Stimulated activated memory B cell treated with anti-CD40 and anti-IgM and Interleukin-4, amounts not matched to agents 10 μg/mL and 1 μg/mL and 100 μg/mL, for 72 hours (primary cell): ENCODE measurements around the gene A1BG.
"Not testable (repeated sequence)": the region's sequence is repeated elsewhere in the genome, so short reads cannot be mapped to it uniquely, and the experiment has no call there.

ENCODE experiments used
- ATAC-seq: fragments of 150-1000 bp; cut with Tn5 transposase; 2 replicates; pipeline ENCODE4 v1.10.0; 2021
- H3K27ac Mint-ChIP-seq: one replicate; pipeline ENCODE4 v1.8.0; 2022; ENCODE audit warnings: mild to moderate bottlenecking, mixed read lengths
- H3K27me3 Mint-ChIP-seq: one replicate; pipeline ENCODE4 v1.8.0; 2022; ENCODE audit warnings: mixed read lengths
- H3K36me3 Mint-ChIP-seq: one replicate; pipeline ENCODE4 v1.8.0; 2022; ENCODE audit warnings: mixed read lengths
- H3K4me1 Mint-ChIP-seq: one replicate; pipeline ENCODE4 v1.8.0; 2022; ENCODE audit warnings: mixed read lengths
- H3K4me3 Mint-ChIP-seq: one replicate; pipeline ENCODE4 v1.8.0; 2022; ENCODE audit warnings: mild to moderate bottlenecking, moderate library complexity, mixed read lengths
- H3K9me3 Mint-ChIP-seq: one replicate; pipeline ENCODE4 v1.8.0; 2022; ENCODE audit warnings: mixed read lengths

Gene A1BG

GRCh38 chr19:58355215-58355796 is 2.0 kb upstream of the A1BG start:
- H3K27me3 Mint-ChIP-seq: no peaks in the 10 kb centered on the region
- ATAC-seq: no peak
- peaks cover 32% of the 10 kb centered on the region for H3K4me1 Mint-ChIP-seq
- H3K27ac Mint-ChIP-seq: no peak overlapping the region
- H3K4me3 Mint-ChIP-seq: no peak overlapping the region
- H3K36me3 Mint-ChIP-seq: peaks cover 21% of the 10 kb centered on the region
- no peaks in the 10 kb centered on the region for H3K9me3 Mint-ChIP-seq

GRCh38 chr19:58354478-58355030 is 1.3 kb upstream of the A1BG start:
- no peak overlapping the region for H3K27ac Mint-ChIP-seq
- no peak for ATAC-seq
- peaks cover 36% of the 10 kb centered on the region for H3K4me1 Mint-ChIP-seq
- peaks cover 26% of the 10 kb centered on the region for H3K36me3 Mint-ChIP-seq
- H3K9me3 Mint-ChIP-seq: peaks cover 2% of the 10 kb centered on the region
- H3K27me3 Mint-ChIP-seq: no peaks in the 10 kb centered on the region
- no peak overlapping the region for H3K4me3 Mint-ChIP-seq

GRCh38 chr19:58353717-58354477 is 605 bp upstream of the A1BG start:
- no peak overlapping the region for H3K4me3 Mint-ChIP-seq
- no peak overlapping the region for H3K27ac Mint-ChIP-seq
- peaks cover 42% of the 10 kb centered on the region for H3K4me1 Mint-ChIP-seq
- H3K27me3 Mint-ChIP-seq: no peaks in the 10 kb centered on the region
- H3K36me3 Mint-ChIP-seq: peaks cover 30% of the 10 kb centered on the region
- peaks cover 4% of the 10 kb centered on the region for H3K9me3 Mint-ChIP-seq
- no peak for ATAC-seq

GRCh38 chr19:58351990-58352755 is 1.1 kb downstream of the A1BG start:
- H3K36me3 Mint-ChIP-seq: peaks cover 30% of the 10 kb centered on the region
- no peak overlapping the region for H3K4me3 Mint-ChIP-seq
- no peak for ATAC-seq
- H3K27me3 Mint-ChIP-seq: no peaks in the 10 kb centered on the region
- peaks cover 48% of the 10 kb centered on the region for H3K4me1 Mint-ChIP-seq
- peaks cover 4% of the 10 kb centered on the region for H3K9me3 Mint-ChIP-seq
- H3K27ac Mint-ChIP-seq: no peak overlapping the region

GRCh38 chr19:58351558-58351878 is 1.8 kb downstream of the A1BG start:
- Mint-ChIP-seq H3K9me3 (peaks cover 4% of the 10 kb centered on the region), H3K4me3 (no peak overlapping the region), H3K4me1 (peaks cover 49% of the 10 kb centered on the region), H3K27ac (no peak overlapping the region), H3K27me3 (no peaks in the 10 kb centered on the region), H3K36me3 (peaks cover 30% of the 10 kb centered on the region)
- ATAC-seq: no peak

- Mint-ChIP-seq H3K4me3 (peak overlapping the region; percentile 24), H3K4me1 (peaks cover 49% of the 10 kb centered on the region), H3K9me3 (peaks cover 4% of the 10 kb centered on the region), H3K27me3 (no peaks in the 10 kb centered on the region), H3K36me3 (peaks cover 30% of the 10 kb centered on the region), H3K27ac (no peak overlapping the region)
- no peak for ATAC-seq
Measured at GRCh38 chr19:58350871-58351557, 2.3 kb downstream of the A1BG start.

- H3K4me3 Mint-ChIP-seq: peak overlapping the region; percentile 69
- peak overlapping the region; percentile 55 for H3K27ac Mint-ChIP-seq
- peaks cover 54% of the 10 kb centered on the region for H3K4me1 Mint-ChIP-seq
- peaks cover 4% of the 10 kb centered on the region for H3K9me3 Mint-ChIP-seq
- ATAC-seq: no peak
- H3K27me3 Mint-ChIP-seq: no peaks in the 10 kb centered on the region
- peaks cover 38% of the 10 kb centered on the region for H3K36me3 Mint-ChIP-seq
Measured at GRCh38 chr19:58350001-58350861, 3.1 kb downstream of the A1BG start.

- Mint-ChIP-seq H3K9me3 (peaks cover 4% of the 10 kb centered on the region), H3K27me3 (no peaks in the 10 kb centered on the region), H3K4me3 (peak overlapping the region; percentile 69), H3K27ac (peak overlapping the region; percentile 55), H3K36me3 (peaks cover 43% of the 10 kb centered on the region), H3K4me1 (peaks cover 61% of the 10 kb centered on the region)
- no peak for ATAC-seq
Measured at GRCh38 chr19:58349590-58349989, 3.7 kb downstream of the A1BG start.

- peak overlapping the region; percentile 89 for H3K27ac Mint-ChIP-seq
- not testable (repeated sequence) for H3K9me3 Mint-ChIP-seq, H3K27me3 Mint-ChIP-seq, ATAC-seq
- peaks cover 61% of the 10 kb centered on the region for H3K4me1 Mint-ChIP-seq
- peak overlapping the region; percentile 100 for H3K4me3 Mint-ChIP-seq
- H3K36me3 Mint-ChIP-seq: peaks cover 43% of the 10 kb centered on the region
Measured at GRCh38 chr19:58348080-58348479, 5.2 kb downstream of the A1BG start.

- peak; percentile 95 for ATAC-seq
- H3K27me3 Mint-ChIP-seq: no peaks in the 10 kb centered on the region
- peaks cover 56% of the 10 kb centered on the region for H3K4me1 Mint-ChIP-seq
- H3K27ac Mint-ChIP-seq: peak overlapping the region; percentile 89
- peaks cover 4% of the 10 kb centered on the region for H3K9me3 Mint-ChIP-seq
- H3K4me3 Mint-ChIP-seq: peak overlapping the region; percentile 100
- peaks cover 42% of the 10 kb centered on the region for H3K36me3 Mint-ChIP-seq
Measured at GRCh38 chr19:58346961-58347929, 6.0 kb downstream of the A1BG start.

GRCh38 chr19:58345558-58345957 is 7.7 kb downstream of the A1BG start:
- ATAC-seq: no peak
- peak overlapping the region; percentile 89 for H3K27ac Mint-ChIP-seq
- H3K27me3 Mint-ChIP-seq: no peaks in the 10 kb centered on the region
- H3K9me3 Mint-ChIP-seq: peaks cover 4% of the 10 kb centered on the region
- peaks cover 48% of the 10 kb centered on the region for H3K4me1 Mint-ChIP-seq
- peak overlapping the region; percentile 100 for H3K4me3 Mint-ChIP-seq
- H3K36me3 Mint-ChIP-seq: peaks cover 42% of the 10 kb centered on the region

- peaks cover 64% of the 10 kb centered on the region for H3K36me3 Mint-ChIP-seq
Measured at GRCh38 chr19:58338825-58339558, 14.3 kb downstream of the A1BG start.

GRCh38 chr19:58338336-58338735 is 15.0 kb downstream of the A1BG start:
- Mint-ChIP-seq H3K9me3 (no peaks in the 10 kb centered on the region), H3K4me1 (no peaks in the 10 kb centered on the region), H3K27me3 (no peaks in the 10 kb centered on the region), H3K36me3 (peaks cover 64% of the 10 kb centered on the region), H3K4me3 (no peak overlapping the region), H3K27ac (no peak overlapping the region)
- no peak for ATAC-seq

More at GRCh38 chr19:58338825-58339558, 14.3 kb downstream of the A1BG start:
- Mint-ChIP-seq H3K27ac (no peak overlapping the region), H3K27me3 (no peaks in the 10 kb centered on the region), H3K4me1 (no peaks in the 10 kb centered on the region), H3K4me3 (no peak overlapping the region), H3K9me3 (no peaks in the 10 kb centered on the region)
- no peak for ATAC-seq
